Endothelial cell of umbilical vein (primary cell): ENCODE results near the gene ZNF846. TPM values are rescaled to one million over a fixed set of nuclear protein-coding genes. Genes with fewer than 3 reads are reported as not detected.

Experiments
- BruUV-seq: library from RNA; stranded (reverse); fragments of 400-500 nt; replicated peaks from 2 replicates; lab custom pipeline; 2021; lab: Mats Ljungman, UMichigan
- CTCF ChIA-PET: fragments of 300-600, 350-600 bp; sonication (Branson Sonifier 250); formaldehyde crosslinking; loops from one replicate; lab custom pipeline; 2021; ENCODE audit warnings: antibody characterized with exemption, inconsistent platforms; lab: Charles Lee
- POLR2A ChIA-PET: fragments of 300-600, 350-600 bp; sonication (Branson Sonifier 250); formaldehyde crosslinking; loops from one replicate; lab custom pipeline; 2021; ENCODE audit warnings: antibody characterized with exemption, inconsistent platforms; lab: Charles Lee
- DNase-seq: peaks from one replicate; pipeline ENCODE4 v3.0.0-alpha.2; 2011; ENCODE audit warnings: low read depth, low spot score
- FAIRE-seq: peaks from 2 replicates; lab custom pipeline; 2011; peaks lifted over from hg19 to GRCh38; lab: Jason Lieb, UNC
- H2AFZ ChIP-seq: 2 replicates; pipeline ENCODE4 v1.6.0; 2012; ENCODE audit warnings: low read depth, low read length, control low read depth, inconsistent platforms
- H3K27ac ChIP-seq: 2 replicates; pipeline ENCODE4 v1.5.1; 2011; ENCODE audit warnings: low read depth, mild to moderate bottlenecking, control low read depth, low read length, moderate library complexity; ENCODE audit not compliant: insufficient read depth
- H3K27me3 ChIP-seq, 2 experiments: 2 replicates each; pipeline versions ENCODE4 v1.6.0 to v1.6.1; 2011; ENCODE audit warnings: low read length in 2 of 2, mixed read lengths in 1 of 2; ENCODE audit not compliant: control insufficient read depth in 2 of 2, insufficient read depth in 2 of 2
- H3K36me3 ChIP-seq, 2 experiments: 2 replicates in 1 of 2; 3 replicates in 1 of 2; pipeline ENCODE4 v1.5.1; 2011; ENCODE audit warnings: low read length in 2 of 2, mild to moderate bottlenecking in 1 of 2, moderate library complexity in 1 of 2; ENCODE audit not compliant: control insufficient read depth in 2 of 2, insufficient read depth in 2 of 2; ENCODE audit errors: extremely low read depth in 1 of 2
- H3K4me1 ChIP-seq: 3 replicates; pipeline ENCODE4 v1.5.1; 2011; ENCODE audit warnings: mild to moderate bottlenecking, low read length; ENCODE audit not compliant: control insufficient read depth, insufficient read depth; ENCODE audit errors: extremely low read depth
- H3K4me2 ChIP-seq: 2 replicates; pipeline ENCODE4 v1.6.1; 2011; ENCODE audit warnings: low read length, control low read depth, mixed read lengths; ENCODE audit not compliant: insufficient read depth
- H3K4me3 ChIP-seq, 3 experiments: fragments of 200-600 bp in 1 of 3; sonication (generic), shearing (Covaris generic) in 1 of 3; replicated peaks in 1 of 3; 2 replicates each; pipeline ENCODE4 v1.5.1; 2011 to 2016; ENCODE audit warnings: control low read depth in 3 of 3, low read length in 3 of 3, mild to moderate bottlenecking in 2 of 3, inconsistent platforms in 1 of 3, low read depth in 1 of 3, moderate library complexity in 1 of 3; ENCODE audit not compliant: insufficient read depth in 1 of 3
- H3K79me2 ChIP-seq: 2 replicates; pipeline ENCODE4 v1.6.0; 2012; ENCODE audit warnings: low read length, inconsistent platforms; ENCODE audit not compliant: control insufficient read depth, insufficient read depth
- H3K9ac ChIP-seq: replicated peaks from 2 replicates; pipeline ENCODE3; 2011; ENCODE audit warnings: low read length, control low read depth; ENCODE audit not compliant: insufficient read depth; ENCODE audit errors: extremely low read depth
- H3K9me1 ChIP-seq: replicated peaks from 3 replicates; pipeline ENCODE4 v1.6.0; 2011; ENCODE audit warnings: mild to moderate bottlenecking, low read length; ENCODE audit not compliant: control insufficient read depth, insufficient read depth; ENCODE audit errors: extremely low read depth
- H3K9me3 ChIP-seq: replicated peaks from 2 replicates; pipeline ENCODE4 v1.5.1; 2012; ENCODE audit warnings: low read length, inconsistent platforms; ENCODE audit not compliant: control insufficient read depth, insufficient read depth
- H4K20me1 ChIP-seq: replicated peaks from 2 replicates; pipeline ENCODE3; 2011; ENCODE audit warnings: mild to moderate bottlenecking, low read length; ENCODE audit not compliant: control insufficient read depth, insufficient read depth; ENCODE audit errors: extremely low read depth
- CTCF ChIP-seq, 2 donors: IDR thresholded peaks; 1 replicate in 1 of 2; 2 replicates in 1 of 2; pipeline ENCODE4 v1.5.1; 2011; ENCODE audit warnings: low read length in 2 of 2, mild to moderate bottlenecking in 2 of 2, moderate library complexity in 2 of 2, control low read depth in 1 of 2, inconsistent platforms in 1 of 2, low read depth in 1 of 2; ENCODE audit not compliant: insufficient read depth in 1 of 2; ENCODE audit errors: extremely low read depth in 1 of 2
- EZH2 ChIP-seq: IDR thresholded peaks from 2 replicates; pipeline ENCODE4 v1.6.1; 2012; ENCODE audit warnings: borderline replicate concordance, low read depth, mild to moderate bottlenecking, moderate library complexity, low read length, inconsistent platforms; ENCODE audit not compliant: severe bottlenecking
- FOS ChIP-seq: IDR thresholded peaks from 2 replicates; pipeline ENCODE4 v1.6.1; 2011; ENCODE audit warnings: mild to moderate bottlenecking, low read length, moderate library complexity, borderline replicate concordance; ENCODE audit not compliant: insufficient read depth
- GATA2 ChIP-seq: IDR thresholded peaks from 2 replicates; pipeline ENCODE4 v1.7.0; 2011; ENCODE audit warnings: low read depth, mild to moderate bottlenecking, moderate library complexity, mixed read lengths, low read length; ENCODE audit not compliant: insufficient read length, insufficient read depth
- JUN ChIP-seq: IDR thresholded peaks from 2 replicates; pipeline ENCODE4 v1.6.1; 2011; ENCODE audit warnings: borderline replicate concordance, low read depth; ENCODE audit not compliant: insufficient read length, insufficient read depth
- MAX ChIP-seq: IDR thresholded peaks from 2 replicates; pipeline ENCODE4 v1.6.1; 2011; ENCODE audit not compliant: insufficient read depth, insufficient read length
- MYC ChIP-seq: IDR thresholded peaks from one replicate; pipeline ENCODE4 v1.6.1; 2011; ENCODE audit warnings: mild to moderate bottlenecking, low read depth, low read length
- POLR2A ChIP-seq: IDR thresholded peaks from 2 replicates; pipeline ENCODE4 v1.6.1; 2012; ENCODE audit warnings: low read depth, mild to moderate bottlenecking, control low read depth, low read length
- POLR2AphosphoS5 ChIP-seq: IDR thresholded peaks from 2 replicates; pipeline ENCODE4 v1.6.1; 2012; ENCODE audit warnings: low read depth, mild to moderate bottlenecking, control low read depth, low read length, moderate library complexity; ENCODE audit not compliant: insufficient read depth
- dilution Hi-C: fragments of 300-500 bp; cut with MboI; formaldehyde crosslinking; loops from one replicate; pipeline ENCODE4 v1.15.0; 2019; ENCODE audit warnings: low sequenced_read_pairs; ENCODE audit not compliant: extremely low pct_ligation_motif_present
- intact Hi-C: fragments of 100-400 bp; cut with micrococcal nuclease; formaldehyde crosslinking; loops from one replicate; pipeline ENCODE4 v1.10.0; 2022
- polyA plus RNA-seq, 4 experiments: library from polyadenylated mRNA; depleted of rRNA in 3 of 4; stranded (reverse) in 3 of 4; unstranded in 1 of 4; fragments of >200 nt; gene quantifications; 2 replicates each; pipeline versions ENCODE4 v1.2.1 to v1.2.3, GENCODE V29; 2011 to 2012; ENCODE audit warnings: missing spikeins in 1 of 4
- total RNA-seq: library from RNA; stranded (reverse); gene quantifications from 2 replicates; pipeline ENCODE4 v1.2.3, GENCODE V29; 2021

ZNF846 gene
- total and polyA plus RNA-seq, 2 donors (not counting 3 experiments of a cell fraction or from before 2014, with no cell fraction given), result 3.9 to 8.3 TPM

GRCh38 chr19:9811139-9811538 is 42.6 kb upstream of the ZNF846 start:
- no peak overlapping the region for H2AFZ ChIP-seq
- H3K4me3 ChIP-seq, result no peak overlapping the region
- dilution Hi-C loops (no loop called here), intact Hi-C loops (no loop called here)
- H3K9ac ChIP-seq, result no peak overlapping the region
- CTCF ChIA-PET, result interaction anchor here (1.2 kb wide), 1 partner anchor 606 kb away, joined by 4 read pairs; no protein-coding TSS in a partner anchor
- no peaks in the 10 kb centered on the region for H3K27me3 ChIP-seq
- H3K9me3 ChIP-seq, result no peaks in the 10 kb centered on the region
- H3K4me1 ChIP-seq, result no peaks in the 10 kb centered on the region
- H3K4me2 ChIP-seq, result no peak overlapping the region
- peaks cover 6% of the 10 kb centered on the region for H3K79me2 ChIP-seq
- no peak overlapping the region for H3K27ac ChIP-seq
- POLR2A ChIA-PET, result no interaction called here
- no peak for TF ChIP-seq POLR2A
- no peak for TF ChIP-seq GATA2
- no peak for TF ChIP-seq MAX
- no peak for TF ChIP-seq FOS
- TF ChIP-seq EZH2, result no peak
- no peak for TF ChIP-seq POLR2AphosphoS5
- no peak for TF ChIP-seq MYC
- TF ChIP-seq CTCF (IDR thresholded peaks at IDR 0.05; ENCODE audit: extremely low read depth in 1 of 2, insufficient read depth in 1 of 2, low read depth in 1 of 2, low read length in 2 of 2), result no peak
- no peak for TF ChIP-seq JUN
- no peak for DNase-seq
- no peaks in the 10 kb centered on the region for H4K20me1 ChIP-seq
- no peak for FAIRE-seq
- no peaks in the 10 kb centered on the region for H3K9me1 ChIP-seq
- BruUV-seq, result no TSS peak
- H3K36me3 ChIP-seq, result peaks cover 13 to 26% of the 10 kb centered on the region in 2 experiments
